DMS53 treated with DMSO at 0.1 percent for 48 hours (cell line): ENCODE results near the gene LPP.

ENCODE experiments used
- DNase-seq: peaks from one replicate; lab custom pipeline; 2025; ENCODE audit not compliant: unreplicated experiment; lab: John Stamatoyannopoulos, UW

The LPP gene

GRCh38 chr3:188269040-188269439 is 115.1 kb downstream of the LPP start:
- no peak for DNase-seq

DNA sequence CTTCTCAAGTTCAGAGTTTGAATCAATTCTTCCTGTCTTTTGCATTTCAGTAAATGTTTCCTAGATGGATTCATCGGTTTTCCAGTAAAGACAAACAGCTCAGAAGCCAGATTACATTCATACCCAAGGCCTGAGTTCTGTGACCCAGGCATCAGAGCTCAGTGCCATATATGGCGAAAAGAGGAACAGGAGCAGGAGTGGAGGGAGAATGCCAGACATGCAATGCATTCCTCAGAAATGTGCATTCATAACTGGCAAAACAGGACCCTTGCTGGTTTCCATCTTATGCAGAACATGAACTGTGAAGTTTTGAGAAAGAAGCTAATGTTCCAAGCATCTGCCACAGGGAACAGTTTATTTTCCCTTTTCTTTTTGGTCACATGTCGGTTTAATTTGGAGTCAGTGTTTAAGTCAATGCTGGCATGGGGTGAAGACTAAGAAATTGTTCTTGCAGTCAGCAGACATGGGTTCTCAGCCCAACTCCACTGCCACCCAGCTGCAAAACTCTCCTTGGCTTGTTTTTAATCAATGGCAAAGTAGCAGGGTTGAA is 116.5 kb downstream of the LPP start:
- no peak for DNase-seq

- DNase-seq: no peak
These were observed 117.4 kb downstream of the LPP start for GRCh38 chr3:188271226-188271914.

DNA sequence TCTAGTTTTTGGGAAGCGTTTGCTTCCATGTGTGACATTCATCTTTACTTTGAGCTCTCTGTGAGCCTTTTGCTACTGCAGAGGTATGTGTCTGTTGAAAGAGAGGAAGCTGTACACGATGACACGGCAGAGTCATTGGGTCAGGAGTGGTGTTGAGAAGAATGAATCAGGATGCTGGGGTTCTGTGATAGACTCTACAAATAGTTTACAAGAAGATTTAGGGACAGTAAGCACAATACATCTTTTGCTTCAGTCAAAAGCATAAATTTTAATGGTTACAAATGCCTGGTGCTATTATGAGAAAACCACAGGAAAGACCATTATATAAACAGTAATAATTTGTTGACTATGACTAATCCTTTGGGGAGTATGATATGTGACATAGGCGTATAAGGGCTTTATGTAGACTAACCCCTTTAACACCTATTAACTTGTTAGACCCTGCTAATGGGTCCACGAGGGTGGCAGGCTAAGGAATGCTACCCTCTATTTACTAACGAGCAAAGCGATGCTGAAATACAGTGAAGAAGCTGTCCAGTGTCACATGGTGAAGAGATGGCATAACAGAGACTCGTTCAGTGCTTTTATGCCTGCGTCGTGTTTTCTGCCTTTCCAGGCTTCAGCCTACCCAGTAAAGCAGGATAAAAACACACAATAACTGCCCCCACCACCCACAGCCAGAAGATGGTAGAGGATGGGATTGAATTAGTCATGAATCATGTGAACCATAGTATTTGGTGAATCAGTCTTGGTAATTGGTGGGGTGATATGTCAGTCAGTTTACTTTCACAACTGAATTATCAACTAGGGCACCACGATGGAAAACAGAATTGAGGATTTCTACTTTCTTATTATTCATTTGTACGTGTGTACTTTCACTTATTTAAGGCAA is 118.8 kb downstream of the LPP start:
- DNase-seq: no peak

DNA sequence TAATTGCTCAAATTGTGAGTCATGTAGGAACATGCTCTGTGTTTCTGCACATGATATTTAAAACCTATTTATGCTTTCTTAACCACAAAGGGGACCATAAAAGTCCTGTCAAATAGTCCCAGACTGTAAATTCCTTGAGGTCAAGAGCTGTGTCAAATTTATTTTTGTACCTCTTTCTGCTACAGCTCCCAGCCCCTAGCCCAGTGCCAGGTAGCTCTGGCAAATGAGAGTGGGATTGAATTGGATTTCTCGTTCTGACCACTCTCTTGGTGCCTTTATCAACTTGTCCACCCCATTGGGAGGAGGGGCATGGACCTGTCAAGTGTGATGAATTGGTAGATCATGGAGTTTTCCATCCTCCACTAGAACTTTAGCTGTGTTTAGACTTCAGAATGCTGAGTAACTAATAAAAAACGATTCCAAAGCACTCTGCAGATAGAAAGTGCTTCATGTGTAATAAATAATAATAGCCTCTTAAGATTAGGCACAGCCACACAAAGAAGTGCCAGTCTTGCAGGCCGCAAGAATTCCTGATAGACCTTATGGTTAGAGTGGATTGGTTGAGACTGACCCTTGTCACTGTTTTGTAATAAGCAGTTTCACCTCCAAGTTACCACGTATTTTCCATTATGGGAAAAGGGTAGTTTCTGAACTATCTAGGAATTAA is 120.4 kb downstream of the LPP start:
- DNase-seq: no peak

- DNase-seq: no peak
These were observed 122.4 kb downstream of the LPP start for GRCh38 chr3:188276375-188276774.

GRCh38 chr3:188278717-188279324 is 124.9 kb downstream of the LPP start:
- DNase-seq: no peak

DNA sequence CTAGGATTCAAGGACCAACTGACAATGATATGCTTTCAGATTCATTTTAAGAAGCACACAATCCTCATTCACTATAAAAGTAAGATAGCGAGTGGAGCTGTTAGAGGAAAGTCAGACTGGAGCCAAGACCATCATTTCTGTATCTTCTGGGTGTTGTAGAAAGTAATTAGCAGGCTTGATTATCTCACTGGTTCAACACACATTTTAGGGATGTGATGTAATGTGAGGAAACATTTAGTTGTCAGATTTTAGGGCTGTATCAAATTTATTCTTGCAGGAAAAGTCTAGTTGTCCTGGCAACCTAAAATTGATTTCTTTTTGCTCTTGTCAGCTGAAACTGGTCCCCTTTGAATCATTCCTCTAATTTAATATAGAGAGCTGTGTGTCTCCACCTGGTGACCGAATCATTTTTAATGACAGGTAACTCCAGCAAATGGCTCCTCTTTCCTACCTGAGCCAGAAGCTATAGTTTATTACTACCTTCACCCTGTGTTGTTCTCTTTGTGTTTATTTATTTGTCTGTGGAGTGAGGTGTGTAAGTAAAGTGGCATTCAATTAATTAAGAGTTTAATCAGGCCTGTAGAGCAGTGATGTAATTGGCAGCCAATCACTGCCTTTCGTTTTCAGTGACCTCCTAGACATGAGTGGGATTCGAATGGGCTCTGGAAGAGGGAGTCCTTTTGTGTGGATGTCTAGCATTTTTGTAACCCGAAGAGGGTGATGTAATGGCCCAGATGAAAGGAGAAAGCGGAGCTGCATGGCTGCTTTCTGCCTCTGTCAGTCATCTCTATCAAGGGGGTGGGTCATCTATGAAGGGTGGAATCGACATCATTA is 125.8 kb downstream of the LPP start:
- no peak for DNase-seq

GRCh38 chr3:188280627-188281026 is 126.7 kb downstream of the LPP start:
- no peak for DNase-seq

DNA sequence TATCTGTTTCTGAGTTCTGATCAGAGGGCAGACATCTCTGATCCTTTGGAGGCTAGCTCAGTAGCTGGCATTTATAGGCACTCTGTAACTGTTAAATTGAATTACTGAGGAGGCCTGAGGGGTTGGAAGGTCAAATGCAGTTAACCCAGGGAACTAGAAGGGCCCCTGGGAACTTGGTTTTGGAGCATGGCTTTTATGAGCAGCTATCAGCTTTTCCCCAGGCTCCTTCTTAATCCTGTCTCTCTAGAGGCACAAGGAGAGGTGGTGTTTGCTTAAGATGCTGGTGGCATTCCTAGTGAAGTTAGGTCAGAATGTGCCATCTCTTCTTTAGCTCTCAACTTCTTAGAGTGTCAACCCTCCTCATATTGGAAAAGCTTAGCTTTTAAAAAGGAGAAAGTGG is 128.9 kb downstream of the LPP start:
- no peak for DNase-seq

- DNase-seq: no peak
These were observed 129.4 kb downstream of the LPP start for GRCh38 chr3:188283347-188283746.

- no peak for DNase-seq
These were observed 130.7 kb downstream of the LPP start for GRCh38 chr3:188284455-188285212.

DNA sequence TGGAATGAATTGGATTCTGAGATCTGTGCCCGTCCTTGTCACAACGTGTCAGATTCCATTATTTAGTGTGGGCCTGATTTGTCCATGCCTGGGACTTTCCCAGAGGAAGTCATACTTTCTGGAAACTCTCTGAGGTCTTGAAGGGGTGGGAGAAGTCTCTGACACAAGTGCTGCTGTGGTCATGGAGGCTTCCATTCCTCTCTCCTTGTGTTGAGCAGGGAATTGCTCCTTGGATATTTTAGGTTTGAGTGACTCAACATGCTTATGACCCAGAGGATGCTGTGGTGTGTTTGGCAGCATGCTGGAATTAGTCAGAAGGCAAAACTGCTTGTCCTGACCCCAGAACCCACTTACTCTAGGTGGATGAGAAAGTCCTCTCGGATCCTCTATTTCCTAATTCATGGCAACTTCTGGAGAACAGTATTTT is 132.1 kb downstream of the LPP start:
- no peak for DNase-seq

DNA sequence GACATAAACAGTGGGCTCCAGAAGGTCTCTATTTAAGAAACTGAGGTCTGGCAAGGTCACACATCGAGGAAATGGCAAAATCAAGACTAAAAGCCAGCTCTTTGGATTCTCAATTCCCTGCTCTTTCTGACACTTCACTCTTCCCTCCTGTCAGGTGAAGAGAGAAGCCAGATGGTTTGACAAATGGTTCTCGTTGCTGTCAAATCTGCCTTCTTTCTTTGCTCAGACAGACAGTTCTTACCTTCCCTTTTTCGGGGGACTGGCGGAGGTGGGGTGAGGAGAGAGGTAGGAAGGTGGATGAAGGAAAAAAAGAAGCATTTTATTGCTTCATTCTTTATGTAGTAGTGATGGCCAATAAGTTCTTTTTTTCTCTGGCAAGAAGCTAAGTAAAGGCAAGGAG is 133.4 kb downstream of the LPP start:
- no peak for DNase-seq

- no peak for DNase-seq
These were observed 134.0 kb downstream of the LPP start for GRCh38 chr3:188287762-188288505.

GRCh38 chr3:188292251-188292650 is 138.3 kb downstream of the LPP start:
- no peak for DNase-seq

GRCh38 chr3:188292827-188293226 is 138.9 kb downstream of the LPP start:
- no peak for DNase-seq

- no peak for DNase-seq
These were observed 140.2 kb downstream of the LPP start for GRCh38 chr3:188294113-188294512.
